Activated CD4-positive, alpha-beta T cell treated with anti-CD3 and anti-CD28 coated beads for 48 hours (primary cell): ENCODE data around the gene MICAL2.

Source experiments
- DNase-seq: peaks from one replicate; pipeline ENCODE4 v3.0.0-alpha.2; 2020

The MICAL2 gene

GRCh38 chr11:12118949-12119348 is 8.6 kb downstream of the MICAL2 start:
- DNase-seq: no peak

- DNase-seq: no peak
Measured at GRCh38 chr11:12119502-12119901, 9.1 kb downstream of the MICAL2 start.

GRCh38 chr11:12120031-12121008 is 9.9 kb downstream of the MICAL2 start:
- DNase-seq: no peak

- DNase-seq: no peak
Measured at GRCh38 chr11:12121011-12121410, 10.6 kb downstream of the MICAL2 start.

- no peak for DNase-seq
Measured at GRCh38 chr11:12121517-12121916, 11.1 kb downstream of the MICAL2 start.

GRCh38 chr11:12122083-12122482 is 11.7 kb downstream of the MICAL2 start:
- no peak for DNase-seq

- no peak for DNase-seq
Measured at GRCh38 chr11:12123273-12123672, 12.9 kb downstream of the MICAL2 start.

- no peak for DNase-seq
Measured at GRCh38 chr11:12123799-12124198, 13.4 kb downstream of the MICAL2 start.

- no peak for DNase-seq
Measured at GRCh38 chr11:12124306-12124705, 13.9 kb downstream of the MICAL2 start.

GRCh38 chr11:12125609-12126149 is 15.3 kb downstream of the MICAL2 start:
- DNase-seq: peak; percentile 37

GRCh38 chr11:12126344-12127019 is 16.1 kb downstream of the MICAL2 start:
- DNase-seq: no peak

- DNase-seq: no peak
Measured at GRCh38 chr11:12127206-12127898, 17.0 kb downstream of the MICAL2 start.

- DNase-seq: no peak
Measured at GRCh38 chr11:12128301-12128751, 17.9 kb downstream of the MICAL2 start.

- no peak for DNase-seq
Measured at GRCh38 chr11:12129227-12129626, 18.8 kb downstream of the MICAL2 start.

- no peak for DNase-seq
Measured at GRCh38 chr11:12130180-12130980, 20.0 kb downstream of the MICAL2 start.

- no peak for DNase-seq
Measured at GRCh38 chr11:12131943-12132789, 21.8 kb downstream of the MICAL2 start.

- DNase-seq: no peak
Measured at GRCh38 chr11:12132790-12133145, 22.4 kb downstream of the MICAL2 start.

- DNase-seq: no peak
Measured at GRCh38 chr11:12133547-12134235, 23.3 kb downstream of the MICAL2 start.

GRCh38 chr11:12134236-12134585 is 23.8 kb downstream of the MICAL2 start:
- DNase-seq: no peak

- no peak for DNase-seq
Measured at GRCh38 chr11:12135185-12135584, 24.8 kb downstream of the MICAL2 start.
